Naive thymus-derived CD8-positive, alpha-beta T cell (primary cell): ENCODE results near the gene TNS3. TPM values are rescaled to one million over a fixed set of nuclear protein-coding genes. Genes with fewer than 3 reads are reported as not detected.

ENCODE experiments used
- ATAC-seq, 2 donors: fragments of 150-1000 bp; cut with Tn5 transposase in 1 of 2; sonication (Bioruptor Pico), chemical (Tn5 transposase) in 1 of 2; 1 replicate in 1 of 2; 2 replicates in 1 of 2; pipeline ENCODE4 v1.10.0; 2021; ENCODE audit warnings: mild to moderate bottlenecking in 2 of 2, moderate library complexity in 2 of 2
- POLR2A ChIA-PET: fragments of 350-600 bp; sonication (Branson Sonifier 250); formaldehyde crosslinking; loops from one replicate; lab custom pipeline; 2021; ENCODE audit warnings: antibody characterized with exemption; lab: Charles Lee
- DNase-seq, 10 donors: peaks; one replicate each; pipeline versions ENCODE4 v3.0.0 to v3.0.0-alpha.2; 2020 to 2022
- H3K27ac Mint-ChIP-seq, 10 donors: one replicate each; pipeline ENCODE4 v1.8.0; 2020 to 2022; ENCODE audit warnings: mild to moderate bottlenecking in 10 of 10, mixed read lengths in 10 of 10, moderate library complexity in 4 of 10, inconsistent platforms in 1 of 10
- H3K27me3 Mint-ChIP-seq, 5 donors: one replicate each; pipeline ENCODE4 v1.8.0; 2021 to 2022; ENCODE audit warnings: mixed read lengths in 5 of 5
- H3K36me3 Mint-ChIP-seq, 3 donors: one replicate each; pipeline ENCODE4 v1.8.0; 2020 to 2022; ENCODE audit warnings: mixed read lengths in 3 of 3, mild to moderate bottlenecking in 2 of 3, inconsistent platforms in 1 of 3
- H3K4me1 Mint-ChIP-seq, 4 donors: one replicate each; pipeline ENCODE4 v1.8.0; 2021 to 2022; ENCODE audit warnings: mixed read lengths in 4 of 4
- H3K4me3 Mint-ChIP-seq, 10 donors: one replicate each; pipeline ENCODE4 v1.8.0; 2020 to 2022; ENCODE audit warnings: mild to moderate bottlenecking in 10 of 10, mixed read lengths in 10 of 10, moderate library complexity in 6 of 10, inconsistent platforms in 1 of 10
- H3K9me3 Mint-ChIP-seq, 9 donors: one replicate each; pipeline ENCODE4 v1.8.0; 2020 to 2022; ENCODE audit warnings: mixed read lengths in 9 of 9, mild to moderate bottlenecking in 3 of 9, inconsistent platforms in 1 of 9, moderate library complexity in 1 of 9
- polyA plus RNA-seq, 3 donors: library from polyadenylated mRNA; unstranded; fragments of 300-500 nt; fragmentation: Illumina TruSeq; gene quantifications; one replicate each; pipeline ENCODE4 v1.2.3, GENCODE V29; 2021
- total RNA-seq, 8 experiments: library from RNA in 2 of 8; stranded (reverse) in 2 of 8; gene quantifications; one replicate each; pipeline ENCODE4 v1.2.3 and lab custom pipeline; 2021 to 2026

TNS3 gene
- total and polyA plus RNA-seq, 5 experiments from 2014 or later = 1.2 to 1.6 TPM; not detected in 3

DNA sequence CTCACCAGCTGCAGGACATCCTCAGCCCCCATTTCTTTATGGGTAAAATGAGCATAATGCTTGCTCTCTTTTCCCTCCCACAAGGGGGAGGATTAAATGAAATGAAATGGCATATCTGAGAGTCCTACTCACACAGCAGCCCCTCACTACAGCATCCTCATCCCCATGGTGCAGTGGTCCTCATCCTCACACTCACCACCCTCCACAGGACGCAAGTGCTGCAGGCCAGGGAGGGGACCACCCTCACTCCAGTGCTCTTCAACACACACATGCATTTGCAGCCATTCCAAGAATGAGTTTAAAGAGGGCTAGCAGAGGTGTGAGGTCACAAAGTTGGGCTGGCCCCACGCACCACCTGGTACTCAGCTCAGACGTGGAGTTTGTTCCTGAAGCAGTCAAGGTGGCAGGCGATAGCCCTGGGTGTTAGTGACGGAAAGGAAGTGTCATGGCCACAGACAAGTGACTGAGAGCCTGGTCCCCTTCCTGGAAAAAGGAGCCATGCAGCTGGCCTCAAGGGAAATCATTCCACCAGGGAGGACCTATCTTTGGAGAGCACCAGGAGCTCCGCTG, 234.0 kb downstream of the TNS3 start:
- Mint-ChIP-seq H3K36me3 (no peaks in the 10 kb centered on the region), H3K4me3 (no peak overlapping the region), H3K4me1 (no peaks in the 10 kb centered on the region), H3K9me3 (no peaks in the 10 kb centered on the region), H3K27me3 (peaks cover 0 to 4% (median 0%) of the 10 kb centered on the region in 5 donors), H3K27ac (no peak overlapping the region)
- POLR2A ChIA-PET = no interaction called here
- ATAC-seq (no peak), DNase-seq (no peak)

DNA sequence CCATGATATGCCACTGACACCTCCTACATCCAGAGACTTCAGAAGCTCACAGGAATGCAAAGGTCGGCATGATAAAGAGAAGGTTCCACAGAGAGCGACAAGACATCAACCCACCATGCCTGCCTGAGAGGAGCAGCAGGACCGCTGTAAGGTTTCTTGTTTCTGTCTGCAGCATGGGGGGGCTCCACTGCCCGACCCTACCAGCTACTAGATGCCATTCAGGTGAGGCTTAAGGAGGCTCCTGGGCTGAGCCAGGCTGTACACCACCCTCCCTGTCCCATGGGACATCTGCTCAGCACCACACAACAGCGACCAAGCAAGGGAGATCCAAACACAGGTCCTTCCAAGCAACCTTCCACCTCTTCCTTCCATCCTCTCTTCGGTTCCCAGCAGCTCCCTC, 234.6 kb downstream of the TNS3 start:
- H3K4me3 Mint-ChIP-seq = no peak overlapping the region
- H3K4me1 Mint-ChIP-seq = no peaks in the 10 kb centered on the region
- H3K27me3 Mint-ChIP-seq = peaks cover 0 to 4% (median 0%) of the 10 kb centered on the region in 5 donors
- no peak for DNase-seq
- no peak overlapping the region for H3K27ac Mint-ChIP-seq
- no peak for ATAC-seq
- POLR2A ChIA-PET = no interaction called here
- H3K9me3 Mint-ChIP-seq = no peaks in the 10 kb centered on the region
- H3K36me3 Mint-ChIP-seq = no peaks in the 10 kb centered on the region

DNA sequence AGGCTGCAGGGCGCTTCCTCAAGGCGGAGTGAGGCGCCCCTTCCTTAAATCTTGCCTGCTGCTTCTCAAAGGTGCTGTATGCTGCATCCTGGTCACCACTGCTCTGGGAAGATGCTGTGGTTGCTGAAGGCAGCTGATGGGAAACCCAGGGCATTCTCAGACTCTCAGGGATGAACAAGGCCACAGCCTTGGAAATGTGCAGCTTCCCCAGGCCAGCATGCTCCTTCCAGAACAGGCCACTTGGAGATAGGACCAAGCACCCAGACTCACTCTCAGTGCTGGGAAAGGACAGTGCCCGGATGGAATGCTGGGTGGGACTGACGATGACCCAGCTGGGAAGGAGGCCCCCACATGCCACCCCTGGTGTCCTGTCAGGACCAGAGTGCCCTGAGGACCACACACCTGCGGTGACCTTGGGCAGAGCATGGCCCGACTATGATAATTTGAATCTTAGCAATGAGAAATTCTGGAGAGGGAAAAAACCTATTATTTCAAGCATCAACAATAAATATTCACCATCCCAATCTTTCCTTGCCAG, 235.5 kb downstream of the TNS3 start:
- DNase-seq (no peak), ATAC-seq (no peak)
- Mint-ChIP-seq H3K36me3 (no peaks in the 10 kb centered on the region), H3K4me3 (no peak overlapping the region), H3K27me3 (peaks cover 0 to 4% (median 0%) of the 10 kb centered on the region in 5 donors), H3K27ac (no peak overlapping the region), H3K4me1 (no peaks in the 10 kb centered on the region), H3K9me3 (no peaks in the 10 kb centered on the region)
- POLR2A ChIA-PET = no interaction called here

DNA sequence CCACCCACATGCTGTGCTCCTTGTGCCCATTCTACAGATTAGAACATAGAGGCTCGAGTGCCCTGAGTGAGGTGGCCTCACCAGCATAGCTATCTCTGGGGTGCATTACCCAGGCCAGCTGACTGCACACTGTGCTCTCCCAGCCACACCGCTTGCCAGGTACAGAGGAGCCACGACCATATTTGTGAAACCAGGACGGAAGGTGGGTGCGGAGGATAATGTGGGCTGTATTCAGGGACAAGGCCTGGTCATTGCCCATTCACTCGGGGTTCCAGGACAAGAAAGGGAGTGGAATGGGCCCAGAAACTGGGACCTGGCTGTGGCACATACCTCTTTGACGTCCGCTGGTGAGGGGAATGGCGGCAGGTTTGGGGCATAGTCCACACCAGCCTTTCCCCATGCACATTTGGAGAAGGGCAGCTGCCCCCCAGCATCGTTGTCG, 236.0 kb downstream of the TNS3 start:
- DNase-seq (no peak), ATAC-seq (no peak)
- POLR2A ChIA-PET = no interaction called here
- no peak overlapping the region for H3K27ac Mint-ChIP-seq
- no peaks in the 10 kb centered on the region for H3K9me3 Mint-ChIP-seq
- H3K36me3 Mint-ChIP-seq = no peaks in the 10 kb centered on the region
- peaks cover 0 to 4% (median 0%) of the 10 kb centered on the region in 5 donors for H3K27me3 Mint-ChIP-seq
- H3K4me1 Mint-ChIP-seq = no peaks in the 10 kb centered on the region
- no peak overlapping the region for H3K4me3 Mint-ChIP-seq

DNA sequence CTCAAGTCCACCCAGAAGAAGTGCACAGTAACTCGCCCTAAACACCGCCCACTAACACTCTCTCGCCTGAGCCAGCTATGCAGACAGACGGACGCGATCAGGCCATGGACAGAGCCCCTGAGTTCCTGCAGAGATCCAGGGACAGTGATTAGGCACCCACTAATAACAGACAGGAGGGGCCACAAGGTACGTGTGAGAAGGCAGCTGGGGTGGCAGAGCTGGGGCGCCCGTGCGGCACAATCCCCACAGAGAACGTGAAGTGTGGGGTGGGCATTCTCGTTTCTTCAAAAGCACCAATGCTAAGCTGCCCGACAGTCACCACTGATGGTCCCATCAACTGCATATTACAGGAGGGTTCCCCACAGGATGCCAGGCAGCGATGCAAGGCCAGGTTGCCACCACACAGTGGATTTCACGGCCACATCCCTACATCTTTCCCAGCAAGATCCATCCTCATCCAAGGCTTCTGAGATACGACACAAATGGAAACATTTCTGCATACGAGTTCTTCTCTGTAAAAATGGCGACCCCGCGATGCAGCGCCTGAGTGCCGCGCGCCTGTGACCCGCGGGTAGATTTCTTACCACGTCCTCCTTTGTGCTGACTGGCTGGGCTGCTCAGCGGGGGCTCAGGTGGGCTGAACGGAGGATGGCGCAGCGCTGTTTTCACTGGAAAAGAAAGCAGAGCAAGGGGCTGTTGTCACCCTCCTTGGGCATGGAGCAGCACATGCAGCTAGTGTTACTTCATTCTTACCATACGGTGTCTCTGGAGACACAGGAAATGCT, 237.5 kb downstream of the TNS3 start:
- H3K4me3 Mint-ChIP-seq = no peak overlapping the region
- no peak for ATAC-seq

DNA sequence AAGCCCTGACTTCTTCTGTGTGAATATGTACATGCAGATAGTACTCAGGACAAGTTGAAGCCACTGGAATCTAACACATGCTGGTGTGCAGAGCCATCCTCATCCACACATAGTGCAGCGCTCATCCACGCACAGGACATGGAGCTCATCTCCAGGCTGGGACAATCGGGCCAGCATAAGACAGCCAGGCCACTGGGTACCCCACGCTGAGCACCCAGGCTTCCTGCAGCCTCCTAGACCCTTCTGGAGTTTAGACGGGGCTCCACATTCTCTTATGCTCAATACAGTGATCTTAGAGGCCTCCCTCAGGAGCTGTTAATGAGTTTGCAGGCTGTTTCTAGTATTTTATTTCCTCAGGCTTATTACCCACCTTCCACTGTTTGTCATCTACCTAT, 238.9 kb downstream of the TNS3 start:
- no peaks in the 10 kb centered on the region for H3K9me3 Mint-ChIP-seq
- no peak for DNase-seq
- POLR2A ChIA-PET = no interaction called here
- H3K27me3 Mint-ChIP-seq = peaks cover 0 to 4% (median 0%) of the 10 kb centered on the region in 5 donors
- no peak for ATAC-seq
- H3K27ac Mint-ChIP-seq = no peak overlapping the region
- H3K4me1 Mint-ChIP-seq = no peaks in the 10 kb centered on the region
- no peak overlapping the region for H3K4me3 Mint-ChIP-seq
- H3K36me3 Mint-ChIP-seq = no peaks in the 10 kb centered on the region

More for the DNA sequence above, 237.5 kb downstream of the TNS3 start:
- Mint-ChIP-seq H3K27ac (no peak overlapping the region), H3K27me3 (peaks cover 0 to 4% (median 0%) of the 10 kb centered on the region in 5 donors), H3K9me3 (no peaks in the 10 kb centered on the region), H3K4me1 (no peaks in the 10 kb centered on the region), H3K36me3 (no peaks in the 10 kb centered on the region)
- no peak for DNase-seq
- POLR2A ChIA-PET = no interaction called here

DNA sequence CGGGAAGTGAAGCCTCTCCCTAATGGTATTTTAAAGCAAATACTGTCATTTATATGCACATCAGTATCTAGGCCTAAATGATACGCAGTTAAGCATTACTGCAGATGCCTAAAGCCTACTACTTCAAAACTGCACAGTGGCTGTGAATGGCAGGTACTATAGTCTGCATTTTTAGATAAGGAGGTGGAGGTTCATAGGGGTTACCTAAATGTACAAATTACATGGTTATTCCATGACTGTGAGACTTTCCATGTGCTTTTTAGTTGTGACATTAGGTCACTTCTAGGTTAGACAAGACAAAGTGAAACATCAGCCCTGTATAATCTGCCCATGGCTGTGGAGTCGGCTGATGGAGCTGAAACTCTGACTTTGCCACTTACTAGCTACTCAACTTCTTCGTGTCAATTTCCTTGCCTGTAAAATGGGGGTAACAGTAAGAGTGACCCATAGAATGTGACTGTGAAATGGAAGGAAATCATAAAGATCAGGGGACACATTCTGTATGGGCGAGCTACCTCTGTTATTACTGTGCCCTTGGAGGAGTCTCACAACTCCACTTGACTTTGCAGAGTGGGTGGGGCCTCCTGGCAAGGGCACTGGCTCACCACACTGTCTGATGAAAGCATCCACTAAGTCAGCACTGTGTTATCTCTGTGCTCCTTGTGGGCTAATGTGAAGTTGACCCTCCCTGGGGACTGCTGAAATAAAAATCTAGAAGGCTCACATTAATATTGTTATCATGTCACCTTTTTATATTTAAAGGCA, 239.4 kb downstream of the TNS3 start:
- POLR2A ChIA-PET = no interaction called here
- DNase-seq (no peak), ATAC-seq (no peak)
- H3K27ac Mint-ChIP-seq = no peak overlapping the region
- no peaks in the 10 kb centered on the region for H3K9me3 Mint-ChIP-seq
- H3K27me3 Mint-ChIP-seq = peaks cover 0 to 4% (median 0%) of the 10 kb centered on the region in 5 donors
- H3K4me1 Mint-ChIP-seq = no peaks in the 10 kb centered on the region
- H3K4me3 Mint-ChIP-seq = no peak overlapping the region
- H3K36me3 Mint-ChIP-seq = no peaks in the 10 kb centered on the region

DNA sequence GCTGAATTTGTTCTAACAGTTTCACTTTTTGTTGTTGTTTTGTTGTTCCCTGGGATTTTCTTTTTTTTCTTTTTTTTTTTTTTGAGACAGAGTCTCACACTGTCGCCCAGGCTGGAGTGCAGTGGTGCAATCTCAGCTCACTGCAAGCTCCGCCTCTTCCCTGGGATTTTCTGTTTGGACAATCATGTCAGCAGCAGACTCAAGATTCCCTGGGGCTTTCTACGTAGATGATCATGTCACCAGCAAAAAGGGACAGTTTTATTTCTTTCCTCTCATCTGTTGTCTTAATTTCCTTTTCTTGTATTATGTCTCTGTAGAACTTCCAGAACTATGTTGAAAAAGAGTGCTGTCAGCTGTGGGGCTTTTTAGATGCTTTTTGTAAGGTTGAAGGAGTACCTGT, 241.4 kb downstream of the TNS3 start:
- H3K27me3 Mint-ChIP-seq = peaks cover 0 to 4% (median 0%) of the 10 kb centered on the region in 5 donors
- no peak overlapping the region for H3K4me3 Mint-ChIP-seq
- H3K36me3 Mint-ChIP-seq = no peaks in the 10 kb centered on the region
- no peak for ATAC-seq
- no peaks in the 10 kb centered on the region for H3K9me3 Mint-ChIP-seq
- H3K4me1 Mint-ChIP-seq = no peaks in the 10 kb centered on the region
- DNase-seq = no peak
- POLR2A ChIA-PET = interaction anchor here (0.6 kb wide), 1 partner anchor 18 kb away, joined by 3 read pairs; no protein-coding TSS in a partner anchor
- no peak overlapping the region for H3K27ac Mint-ChIP-seq

DNA sequence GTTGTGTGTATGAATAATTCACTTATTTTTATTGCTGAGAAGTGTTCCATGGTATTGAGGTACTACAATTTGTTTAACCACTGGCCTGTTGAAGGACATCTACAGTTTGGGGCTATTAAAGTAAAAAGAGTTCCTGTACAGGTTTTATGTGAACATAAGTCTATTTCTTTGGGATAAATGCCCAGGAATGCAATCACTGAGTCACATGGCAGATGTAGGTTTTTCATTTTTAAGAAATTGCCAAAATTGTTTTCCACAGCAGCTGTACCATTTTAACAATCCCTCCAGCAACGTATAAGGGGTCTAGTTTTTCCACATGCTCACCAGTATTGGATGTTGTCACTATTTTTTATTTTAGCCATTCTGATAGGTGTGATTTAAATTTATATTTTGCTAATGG, 243.9 kb downstream of the TNS3 start:
- Mint-ChIP-seq H3K27ac (no peak overlapping the region), H3K27me3 (no peaks in the 10 kb centered on the region), H3K4me1 (no peaks in the 10 kb centered on the region), H3K4me3 (no peak overlapping the region), H3K9me3 (no peaks in the 10 kb centered on the region), H3K36me3 (no peaks in the 10 kb centered on the region)
- POLR2A ChIA-PET = no interaction called here
- ATAC-seq (no peak), DNase-seq (no peak)

DNA sequence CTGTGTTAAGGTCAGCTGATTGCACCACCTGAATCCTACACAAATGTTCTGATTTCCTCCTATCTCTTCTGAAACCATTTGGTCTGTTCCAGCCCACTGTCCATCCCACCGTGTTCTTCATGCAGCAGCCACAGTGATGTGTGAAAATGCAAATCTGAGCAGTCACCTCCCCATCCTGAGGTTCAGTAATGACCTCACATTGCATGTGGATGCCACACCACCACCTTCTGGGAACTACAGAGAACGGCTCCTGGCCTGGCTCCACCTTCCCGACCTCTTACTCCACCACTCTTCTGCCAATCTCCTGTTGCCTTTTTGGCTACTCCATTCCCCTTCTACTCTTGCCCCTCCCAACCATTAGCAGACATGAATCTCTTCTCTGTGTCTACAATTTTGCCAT, 244.4 kb downstream of the TNS3 start:
- no peak overlapping the region for H3K4me3 Mint-ChIP-seq
- H3K36me3 Mint-ChIP-seq = no peaks in the 10 kb centered on the region
- no peaks in the 10 kb centered on the region for H3K4me1 Mint-ChIP-seq
- no peak for DNase-seq
- no peaks in the 10 kb centered on the region for H3K9me3 Mint-ChIP-seq
- POLR2A ChIA-PET = no interaction called here
- no peaks in the 10 kb centered on the region for H3K27me3 Mint-ChIP-seq
- ATAC-seq = no peak
- no peak overlapping the region for H3K27ac Mint-ChIP-seq

DNA sequence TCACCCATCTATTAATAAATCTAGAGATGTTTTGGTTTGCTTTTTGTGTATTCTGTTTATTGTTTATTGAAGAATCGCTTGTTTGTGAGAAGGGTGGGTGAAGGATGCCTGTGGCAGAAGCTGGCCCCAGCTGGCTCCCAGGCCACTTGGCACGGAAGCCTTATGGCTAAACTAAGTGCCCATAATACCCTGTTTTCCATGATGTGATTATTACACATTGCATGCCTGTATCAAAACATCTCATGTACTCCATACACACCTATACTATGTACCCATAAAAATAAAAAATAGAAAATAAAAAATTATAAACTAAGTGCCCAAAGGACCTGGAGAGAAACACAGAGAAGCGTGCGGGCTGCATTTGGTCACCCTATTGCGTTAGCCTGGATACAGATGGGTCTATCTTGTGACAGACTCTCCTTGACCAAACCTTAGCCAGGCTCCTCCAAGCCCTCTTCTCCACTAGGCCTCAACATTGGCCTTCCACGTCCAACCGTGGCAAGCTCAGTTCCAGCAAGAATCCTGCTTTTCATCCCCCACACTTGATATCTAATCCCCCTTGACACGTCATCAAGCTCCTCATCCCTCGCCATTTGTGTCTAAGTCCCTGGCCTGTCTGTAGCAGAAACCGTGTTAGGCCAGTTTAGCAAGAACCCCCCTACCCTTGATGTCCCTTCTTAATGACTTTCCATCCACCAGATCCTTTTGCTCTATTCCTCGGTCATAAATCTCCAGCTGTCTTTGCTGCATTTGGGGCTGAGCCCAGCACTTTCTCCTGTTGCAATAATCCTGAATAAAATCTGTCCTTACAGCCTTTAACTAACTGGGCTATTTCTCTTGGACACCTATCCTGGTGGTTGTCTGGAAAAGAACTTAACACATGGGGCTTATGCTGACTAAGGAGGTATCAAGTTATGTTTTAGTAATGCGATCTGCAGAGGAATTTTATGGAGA, 245.2 kb downstream of the TNS3 start:
- POLR2A ChIA-PET = no interaction called here
- no peak for DNase-seq

More for the DNA sequence above, 245.2 kb downstream of the TNS3 start:
- no peaks in the 10 kb centered on the region for H3K4me1 Mint-ChIP-seq
- H3K27me3 Mint-ChIP-seq = no peaks in the 10 kb centered on the region
- H3K9me3 Mint-ChIP-seq = no peaks in the 10 kb centered on the region
- no peak overlapping the region for H3K27ac Mint-ChIP-seq
- no peak overlapping the region for H3K4me3 Mint-ChIP-seq
- ATAC-seq = no peak
- H3K36me3 Mint-ChIP-seq = no peaks in the 10 kb centered on the region
